ENCODE data around the gene TOMM5. TPM values are rescaled to one million over a fixed set of nuclear protein-coding genes. Genes with fewer than 3 reads are reported as not detected.

Gene TOMM5
- polyA plus RNA-seq, 1 of the 3 experiments (the other 2 are of a cell fraction): 255 TPM

- ChIA-PET POLR2A (no interaction called here), CTCF (no interaction called here)
- Histone ChIP-seq H3K36me3 (replicated peaks in 1 of 2; ENCODE audit: control insufficient read depth in 1 of 2, insufficient read depth in 2 of 2, low read length in 1 of 2) (no peaks in the 10 kb centered on the region), H3K9me2 (no peaks in the 10 kb centered on the region), H3K27me3 (ENCODE audit: insufficient read depth) (no peaks in the 10 kb centered on the region; the same call in 1 of the 2 replicates), H2AFZ (ENCODE audit: low read depth) (no peak overlapping the region), H3K9me3 (no peaks in the 10 kb centered on the region), H3K4me2 (no peak overlapping the region), H3K4me1 (ENCODE audit: control insufficient read depth in 1 of 2, insufficient read depth in 2 of 2, low read depth in 1 of 2, low read length in 1 of 2) (no peaks in the 10 kb centered on the region), H3K4me3 (ENCODE audit: low read depth in 2 of 2, low read length in 1 of 2) (no peak overlapping the region), H3K79me2 (ENCODE audit: insufficient read depth) (no peaks in the 10 kb centered on the region), H4K20me1 (ENCODE audit: insufficient read depth) (no peaks in the 10 kb centered on the region), H3K9ac (no peak overlapping the region), H3K27ac (ENCODE audit: low read depth in 2 of 2, low read length in 1 of 2) (no peak overlapping the region), H3F3A (replicated peaks; ENCODE audit: insufficient read depth) (no peaks in the 10 kb centered on the region)
- DNase-seq: no peak
- 74% methylated on average over 15 of the region's 16 CpGs for WGBS (ENCODE audit: low lambda C conversion rate)
- TF ChIP-seq JUND (IDR thresholded peaks at IDR 0.05): no peak
- TF ChIP-seq SMC3 (IDR thresholded peaks at IDR 0.05; ENCODE audit: low read depth, low read length): no peak
- TF ChIP-seq RCOR1 (IDR thresholded peaks at IDR 0.05; ENCODE audit: low read length): no peak
- no peak for TF ChIP-seq RXRA (IDR thresholded peaks at IDR 0.05; ENCODE audit: borderline replicate concordance, low read depth)
- TF ChIP-seq RFX5 (IDR thresholded peaks at IDR 0.05; ENCODE audit: low read length): no peak
- no peak for TF ChIP-seq POLR2AphosphoS5 (IDR thresholded peaks at IDR 0.05; ENCODE audit: low read depth, low read length)
- no peak for TF ChIP-seq MXI1 (IDR thresholded peaks at IDR 0.05; ENCODE audit: low read depth, low read length)
Measured at GRCh38 chr9:37635808-37636207, 43.4 kb upstream of the TOMM5 start.

- Histone ChIP-seq H4K20me1 (ENCODE audit: insufficient read depth) (no peaks in the 10 kb centered on the region), H3K27ac (ENCODE audit: low read depth in 2 of 2, low read length in 1 of 2) (no peak overlapping the region), H3K9me3 (no peaks in the 10 kb centered on the region), H3K4me3 (ENCODE audit: low read depth in 2 of 2, low read length in 1 of 2) (no peak overlapping the region), H3F3A (replicated peaks; ENCODE audit: insufficient read depth) (no peaks in the 10 kb centered on the region), H3K27me3 (ENCODE audit: insufficient read depth) (no peaks in the 10 kb centered on the region; the same call in 1 of the 2 replicates), H3K4me2 (no peak overlapping the region), H3K4me1 (ENCODE audit: control insufficient read depth in 1 of 2, insufficient read depth in 2 of 2, low read depth in 1 of 2, low read length in 1 of 2) (no peaks in the 10 kb centered on the region), H3K9ac (no peak overlapping the region), H3K9me2 (no peaks in the 10 kb centered on the region), H3K79me2 (ENCODE audit: insufficient read depth) (no peaks in the 10 kb centered on the region), H3K36me3 (replicated peaks in 1 of 2; ENCODE audit: control insufficient read depth in 1 of 2, insufficient read depth in 2 of 2, low read length in 1 of 2) (no peaks in the 10 kb centered on the region), H2AFZ (ENCODE audit: low read depth) (no peak overlapping the region)
- ChIA-PET POLR2A (no interaction called here), CTCF (no interaction called here)
- WGBS (ENCODE audit: low lambda C conversion rate): 64% methylated on average over 4 of the region's 4 CpGs
- DNase-seq: no peak
- TF ChIP-seq EP300 (IDR thresholded peaks at IDR 0.05; ENCODE audit: borderline replicate concordance in 1 of 2, low read depth in 1 of 2, low read length in 1 of 2) (no peak), USF1 (IDR thresholded peaks at IDR 0.05; ENCODE audit: borderline replicate concordance, low read depth) (peak; percentile 43; the same call in 1 of the 2 replicates), TCF12 (IDR thresholded peaks at IDR 0.05) (no peak)
Measured at GRCh38 chr9:37632479-37632878, 40.1 kb upstream of the TOMM5 start.

DNA sequence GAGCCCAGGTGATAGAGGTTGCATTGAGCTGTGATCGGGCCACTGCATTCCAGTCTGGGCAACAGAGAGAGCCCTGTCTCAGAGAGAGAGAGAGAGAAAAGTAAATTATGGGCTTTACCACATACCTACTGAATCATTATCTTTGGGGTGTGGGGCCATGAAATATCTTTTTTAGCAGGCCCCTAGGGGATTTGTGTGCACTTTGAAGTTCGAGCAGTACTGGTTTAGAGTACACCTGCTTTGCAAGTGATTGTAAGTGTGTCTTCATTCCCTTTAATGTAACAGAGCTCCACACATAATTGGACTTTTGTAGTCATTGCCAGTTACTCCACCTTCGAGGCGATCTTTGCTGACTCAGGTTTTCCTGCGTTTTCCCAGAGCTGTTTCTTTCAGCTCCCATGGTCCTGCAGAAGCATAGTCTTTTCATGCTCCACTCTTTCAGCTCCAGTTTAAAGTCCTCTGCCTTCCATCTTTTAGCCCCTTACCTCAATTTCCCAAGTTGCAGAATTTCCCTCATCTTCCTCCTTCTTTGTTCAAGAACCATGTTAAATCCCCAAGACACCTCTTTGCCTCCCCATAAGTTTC lies 34.4 kb upstream of the TOMM5 start:
- Histone ChIP-seq H3K9me3 (no peaks in the 10 kb centered on the region), H3K27me3 (ENCODE audit: insufficient read depth) (no peaks in the 10 kb centered on the region; the same call in 1 of the 2 replicates), H4K20me1 (ENCODE audit: insufficient read depth) (no peaks in the 10 kb centered on the region), H3K36me3 (replicated peaks in 1 of 2; ENCODE audit: control insufficient read depth in 1 of 2, insufficient read depth in 2 of 2, low read length in 1 of 2) (no peaks in the 10 kb centered on the region), H3K4me1 (ENCODE audit: control insufficient read depth in 1 of 2, insufficient read depth in 2 of 2, low read depth in 1 of 2, low read length in 1 of 2) (peaks cover 0 to 16% of the 10 kb centered on the region in 2 experiments; a peak in 2 of 4 replicates), H3K9me2 (no peaks in the 10 kb centered on the region), H3K27ac (ENCODE audit: low read depth in 2 of 2, low read length in 1 of 2) (no peak overlapping the region), H3K4me2 (no peak overlapping the region), H2AFZ (ENCODE audit: low read depth) (no peak overlapping the region), H3K9ac (no peak overlapping the region), H3F3A (replicated peaks; ENCODE audit: insufficient read depth) (no peaks in the 10 kb centered on the region), H3K79me2 (ENCODE audit: insufficient read depth) (no peaks in the 10 kb centered on the region), H3K4me3 (ENCODE audit: low read depth in 2 of 2, low read length in 1 of 2) (no peak overlapping the region)
- ChIA-PET POLR2A (no interaction called here), CTCF (interaction anchor here (1.9 kb wide), 1 partner anchor 29 kb away, joined by 4 read pairs; no protein-coding TSS in a partner anchor)
- no peak for DNase-seq
- WGBS (ENCODE audit: low lambda C conversion rate): 61% methylated on average over 5 of the region's 5 CpGs
- TF ChIP-seq POLR2AphosphoS5 (IDR thresholded peaks at IDR 0.05; ENCODE audit: low read depth, low read length): no peak
- no peak for TF ChIP-seq PBX3 (IDR thresholded peaks at IDR 0.05)
- no peak for TF ChIP-seq NRF1 (IDR thresholded peaks at IDR 0.05; ENCODE audit: low read depth, low read length)
- TF ChIP-seq RFX5 (IDR thresholded peaks at IDR 0.05; ENCODE audit: low read length): no peak
